Transverse colon (tissue), 1 donor: Measurements from ENCODE around the gene C16orf89.

Source experiments
- EP300 ChIP-seq: sonication (generic); formaldehyde crosslinking; IDR thresholded peaks from one replicate; pipeline ENCODE4 v1.6.1; 2017; ENCODE audit warnings: antibody characterized with exemption, low read depth
- POLR2A ChIP-seq: fragments of 450-650 bp; IDR thresholded peaks from one replicate; pipeline ENCODE4 v1.6.1; 2016; ENCODE audit warnings: antibody characterized with exemption, mild to moderate bottlenecking, moderate library complexity

GRCh38 chr16:5026664-5027063, 39.1 kb downstream of the C16orf89 start:
- TF ChIP-seq POLR2A (no peak), EP300 (no peak)
